ENCODE results near the gene DUSP1. TPM values are rescaled to one million over a fixed set of nuclear protein-coding genes. Genes with fewer than 3 reads are reported as not detected.

The DUSP1 gene
- total RNA-seq, 1 donor from 2014 or later = 91.7 TPM

- no peak for DNase-seq
- peaks cover 13% of the 10 kb centered on the region for H3K9me3 Mint-ChIP-seq (ENCODE audit: unreplicated experiment)
- H3K4me1 Mint-ChIP-seq (ENCODE audit: low read depth, unreplicated experiment) = peaks cover 25% of the 10 kb centered on the region
- H3K36me3 Mint-ChIP-seq (ENCODE audit: unreplicated experiment) = no peaks in the 10 kb centered on the region
- peak overlapping the region; percentile 28 for H3K4me3 Mint-ChIP-seq (ENCODE audit: unreplicated experiment)
- peaks cover 13% of the 10 kb centered on the region for H3K27me3 Mint-ChIP-seq (ENCODE audit: unreplicated experiment)
- TF ChIP-seq CTCF (IDR thresholded peaks at IDR 0.05; ENCODE audit: partially characterized antibody, unreplicated experiment) = no peak
- H3K27ac Mint-ChIP-seq (ENCODE audit: unreplicated experiment) = peak overlapping the region; percentile 38
These were observed 2.8 kb upstream of the DUSP1 start for GRCh38 chr5:172773481-172774469.

GRCh38 chr5:172772112-172772906 is 1.3 kb upstream of the DUSP1 start:
- Mint-ChIP-seq H3K9me3 (ENCODE audit: unreplicated experiment) (peaks cover 13% of the 10 kb centered on the region), H3K4me1 (ENCODE audit: low read depth, unreplicated experiment) (peaks cover 34% of the 10 kb centered on the region), H3K36me3 (ENCODE audit: unreplicated experiment) (no peaks in the 10 kb centered on the region), H3K27me3 (ENCODE audit: unreplicated experiment) (peaks cover 13% of the 10 kb centered on the region), H3K4me3 (ENCODE audit: unreplicated experiment) (peak overlapping the region; percentile 85), H3K27ac (ENCODE audit: unreplicated experiment) (peak overlapping the region; percentile 93)
- peak; percentile 92 for TF ChIP-seq CTCF (IDR thresholded peaks at IDR 0.05; ENCODE audit: partially characterized antibody, unreplicated experiment)
- DNase-seq = peak; percentile 83

GRCh38 chr5:172771439-172772111 is 580 bp upstream of the DUSP1 start:
- DNase-seq = no peak
- H3K4me3 Mint-ChIP-seq (ENCODE audit: unreplicated experiment) = peak overlapping the region; percentile 85
- H3K9me3 Mint-ChIP-seq (ENCODE audit: unreplicated experiment) = peaks cover 13% of the 10 kb centered on the region
- peak overlapping the region; percentile 93 for H3K27ac Mint-ChIP-seq (ENCODE audit: unreplicated experiment)
- TF ChIP-seq CTCF (IDR thresholded peaks at IDR 0.05; ENCODE audit: partially characterized antibody, unreplicated experiment) = no peak
- peaks cover 37% of the 10 kb centered on the region for H3K4me1 Mint-ChIP-seq (ENCODE audit: low read depth, unreplicated experiment)
- H3K27me3 Mint-ChIP-seq (ENCODE audit: unreplicated experiment) = peaks cover 13% of the 10 kb centered on the region
- no peaks in the 10 kb centered on the region for H3K36me3 Mint-ChIP-seq (ENCODE audit: unreplicated experiment)

- Mint-ChIP-seq H3K9me3 (ENCODE audit: unreplicated experiment) (peaks cover 13% of the 10 kb centered on the region), H3K36me3 (ENCODE audit: unreplicated experiment) (no peaks in the 10 kb centered on the region), H3K27me3 (ENCODE audit: unreplicated experiment) (peaks cover 13% of the 10 kb centered on the region), H3K27ac (ENCODE audit: unreplicated experiment) (peak overlapping the region; percentile 97), H3K4me3 (ENCODE audit: unreplicated experiment) (peak overlapping the region; percentile 99), H3K4me1 (ENCODE audit: low read depth, unreplicated experiment) (peaks cover 44% of the 10 kb centered on the region)
- DNase-seq = no peak
- TF ChIP-seq CTCF (IDR thresholded peaks at IDR 0.05; ENCODE audit: partially characterized antibody, unreplicated experiment) = no peak
These were observed 671 bp downstream of the DUSP1 start for GRCh38 chr5:172770374-172770674.
